CD14-positive monocyte (primary cell): ENCODE results near the gene LZTS2. TPM values are rescaled to one million over a fixed set of nuclear protein-coding genes. Genes with fewer than 3 reads are reported as not detected.

Experiments used
- DNase-seq, 3 donors: peaks; one replicate each; pipeline ENCODE4 v3.0.0-alpha.2; 2011 to 2022
- H2AFZ ChIP-seq: 2 replicates; pipeline ENCODE4 v1.6.0; 2012; ENCODE audit warnings: mild to moderate bottlenecking, low read depth, low read length, inconsistent platforms; ENCODE audit not compliant: insufficient read depth, poor library complexity, severe bottlenecking
- H3K27ac ChIP-seq, 2 donors: 1 replicate in 1 of 2; 2 replicates in 1 of 2; pipeline ENCODE4 v1.5.1; 2012 to 2013; ENCODE audit warnings: low read length in 2 of 2, control low read depth in 1 of 2, inconsistent platforms in 1 of 2, low read depth in 1 of 2, mild to moderate bottlenecking in 1 of 2
- H3K27me3 ChIP-seq, 2 donors: one replicate each; pipeline versions ENCODE4 v1.6.0 to v1.6.1; 2011 to 2013; ENCODE audit warnings: low read length in 2 of 2; ENCODE audit not compliant: control insufficient read depth in 2 of 2, insufficient read depth in 2 of 2
- H3K36me3 ChIP-seq, 2 donors: replicated peaks in 1 of 2; 1 replicate in 1 of 2; 2 replicates in 1 of 2; pipeline versions ENCODE4 v1.5.1 to v1.6.1; 2012 to 2013; ENCODE audit warnings: low read length in 2 of 2, control low read depth in 1 of 2, inconsistent platforms in 1 of 2, mild to moderate bottlenecking in 1 of 2; ENCODE audit not compliant: insufficient read depth in 2 of 2, control insufficient read depth in 1 of 2
- H3K4me1 ChIP-seq, 2 donors: 1 replicate in 1 of 2; 2 replicates in 1 of 2; pipeline versions ENCODE4 v1.5.1 to v1.6.1; 2012 to 2013; ENCODE audit warnings: low read length in 2 of 2, control low read depth in 1 of 2, inconsistent platforms in 1 of 2, mild to moderate bottlenecking in 1 of 2, moderate library complexity in 1 of 2; ENCODE audit not compliant: insufficient read depth in 2 of 2, control insufficient read depth in 1 of 2
- H3K4me2 ChIP-seq: replicated peaks from 2 replicates; pipeline ENCODE3; 2012; ENCODE audit warnings: low read length, moderate library complexity, mild to moderate bottlenecking; ENCODE audit not compliant: poor library complexity, severe bottlenecking; ENCODE audit errors: extremely low read depth
- H3K4me3 ChIP-seq, 3 experiments: fragments of 200-600 bp in 1 of 3; sonication (generic) in 1 of 3; replicated peaks in 1 of 3; 1 replicate in 2 of 3; 2 replicates in 1 of 3; pipeline ENCODE4 v1.5.1; 2011 to 2013; ENCODE audit warnings: low read length in 3 of 3, mild to moderate bottlenecking in 3 of 3, control low read depth in 2 of 3, low read depth in 2 of 3, inconsistent platforms in 1 of 3, moderate library complexity in 1 of 3
- H3K79me2 ChIP-seq: 2 replicates; pipeline ENCODE4 v1.6.0; 2012; ENCODE audit warnings: mild to moderate bottlenecking, control low read depth, inconsistent platforms, low read length, moderate library complexity; ENCODE audit not compliant: insufficient read depth
- H3K9ac ChIP-seq: 2 replicates; pipeline ENCODE4 v1.6.0; 2017; ENCODE audit warnings: low read length, mild to moderate bottlenecking; ENCODE audit not compliant: insufficient read depth, poor library complexity, severe bottlenecking
- H3K9me3 ChIP-seq, 2 donors: replicated peaks in 1 of 2; 1 replicate in 1 of 2; 2 replicates in 1 of 2; pipeline versions ENCODE4 v1.5.1 to v1.6.1; 2012 to 2013; ENCODE audit warnings: low read length in 2 of 2, control low read depth in 1 of 2; ENCODE audit not compliant: control insufficient read depth in 1 of 2, insufficient read depth in 1 of 2
- H4K20me1 ChIP-seq: 2 replicates; pipeline ENCODE4 v1.6.0; 2012; ENCODE audit warnings: mild to moderate bottlenecking, low read length, control low read depth, moderate library complexity; ENCODE audit not compliant: insufficient read depth
- H3K27ac Mint-ChIP-seq, 7 donors: one replicate each; pipeline ENCODE4 v1.8.0; 2020; ENCODE audit warnings: mild to moderate bottlenecking in 7 of 7, mixed read lengths in 7 of 7, moderate library complexity in 6 of 7, inconsistent platforms in 2 of 7
- H3K27me3 Mint-ChIP-seq, 3 donors: one replicate each; pipeline ENCODE4 v1.8.0; 2021 to 2022; ENCODE audit warnings: low read depth in 3 of 3, mild to moderate bottlenecking in 3 of 3, mixed read lengths in 3 of 3, moderate library complexity in 3 of 3, inconsistent platforms in 1 of 3
- H3K36me3 Mint-ChIP-seq, 2 donors: one replicate each; pipeline ENCODE4 v1.8.0; 2020; ENCODE audit warnings: mixed read lengths in 2 of 2, inconsistent platforms in 1 of 2, mild to moderate bottlenecking in 1 of 2
- H3K4me1 Mint-ChIP-seq: one replicate; pipeline ENCODE4 v1.8.0; 2020; ENCODE audit warnings: mild to moderate bottlenecking, mixed read lengths
- H3K4me3 Mint-ChIP-seq, 2 donors: one replicate each; pipeline ENCODE4 v1.8.0; 2020; ENCODE audit warnings: mild to moderate bottlenecking in 2 of 2, mixed read lengths in 2 of 2, moderate library complexity in 1 of 2
- H3K9me3 Mint-ChIP-seq, 7 donors: one replicate each; pipeline ENCODE4 v1.8.0; 2020 to 2022; ENCODE audit warnings: mixed read lengths in 7 of 7, mild to moderate bottlenecking in 6 of 7, moderate library complexity in 6 of 7, inconsistent platforms in 2 of 7
- CTCF ChIP-seq: fragments of 200-600 bp; IDR thresholded peaks from one replicate; pipeline ENCODE4 v1.8.0; 2022; ENCODE audit warnings: antibody characterized with exemption, mild to moderate bottlenecking
- WGBS: methylation state at CpG from one replicate; pipeline ENCODE4 v1.1.5; 2013; ENCODE audit warnings: missing lambda C conversion rate; ENCODE audit not compliant: insufficient coverage; 5-methylcytosine and 5-hydroxymethylcytosine counted together
- intact Hi-C, 2 donors: fragments of 100-400 bp; cut with micrococcal nuclease; formaldehyde crosslinking; loops; one replicate each; pipeline versions ENCODE4 v1.15.0 to v1.15.1; 2023
- polyA plus RNA-seq, 3 donors: library from polyadenylated mRNA; depleted of rRNA in 1 of 3; unstranded in 2 of 3; stranded (reverse) in 1 of 3; fragments of 300-500 nt in 2 of 3; fragments of >200 nt in 1 of 3; fragmentation: Illumina TruSeq in 2 of 3; gene quantifications; 1 replicate in 2 of 3; 2 replicates in 1 of 3; pipeline ENCODE4 v1.2.3, GENCODE V29; 2012 to 2021

LZTS2 gene
- polyA plus RNA-seq, 3 donors: 2.8 to 9.2 (median 3.3) TPM

- Mint-ChIP-seq H3K4me3 (no peak overlapping the region), H3K4me1 (peaks cover 19% of the 10 kb centered on the region), H3K27me3 (peaks cover 0 to 2% (median 2%) of the 10 kb centered on the region in 3 donors), H3K36me3 (peaks cover 44 to 46% of the 10 kb centered on the region in 2 donors), H3K9me3 (peaks cover 0 to 6% (median 3%) of the 10 kb centered on the region in 7 donors), H3K27ac (no peak overlapping the region)
- TF ChIP-seq CTCF: no peak
- intact Hi-C loops: loop anchor here in 1 of 2 donors (10.0 kb wide), 1 partner anchor 68 kb away; the partner anchor contains the start of gene SLF2
- Histone ChIP-seq H3K79me2 (peaks cover 18% of the 10 kb centered on the region), H3K36me3 (peaks cover 13 to 54% of the 10 kb centered on the region in 2 donors), H3K27me3 (no peaks in the 10 kb centered on the region), H2AFZ (no peak overlapping the region), H3K4me3 (no peak overlapping the region), H3K9ac (no peak overlapping the region), H3K27ac (no peak overlapping the region), H3K4me2 (no peak overlapping the region), H4K20me1 (no peaks in the 10 kb centered on the region), H3K4me1 (peaks cover 16 to 20% of the 10 kb centered on the region in 2 donors), H3K9me3 (no peaks in the 10 kb centered on the region)
- no peak for DNase-seq
- WGBS: 98% methylated on average over 21 of the region's 24 CpGs
Observed at GRCh38 chr10:100982916-100983830, 16.4 kb upstream of the LZTS2 start.

- peaks cover 40 to 43% of the 10 kb centered on the region in 2 donors for H3K36me3 Mint-ChIP-seq
- WGBS: 91% methylated on average over 8 of the region's 13 CpGs
- Histone ChIP-seq H3K4me1 (peaks cover 16 to 24% of the 10 kb centered on the region in 2 donors), H3K9me3 (no peaks in the 10 kb centered on the region), H3K4me2 (no peak overlapping the region), H3K79me2 (peaks cover 26% of the 10 kb centered on the region), H2AFZ (no peak overlapping the region), H3K4me3 (no peak overlapping the region), H3K27me3 (no peaks in the 10 kb centered on the region), H4K20me1 (no peaks in the 10 kb centered on the region), H3K36me3 (peaks cover 13 to 54% of the 10 kb centered on the region in 2 donors), H3K9ac (no peak overlapping the region), H3K27ac (no peak overlapping the region)
- intact Hi-C loops: loop anchor here in 1 of 2 donors (10.0 kb wide), 1 partner anchor 69 kb away; the partner anchor contains the start of gene SLF2
- no peak overlapping the region for H3K4me3 Mint-ChIP-seq
- no peak for DNase-seq
- no peak for TF ChIP-seq CTCF
- peak overlapping the region in 1 of 7 donors; percentile 43 for H3K27ac Mint-ChIP-seq
- peaks cover 0 to 2% (median 0%) of the 10 kb centered on the region in 3 donors for H3K27me3 Mint-ChIP-seq
- peaks cover 0 to 6% (median 4%) of the 10 kb centered on the region in 7 donors for H3K9me3 Mint-ChIP-seq
- H3K4me1 Mint-ChIP-seq: peaks cover 24% of the 10 kb centered on the region
Observed at GRCh38 chr10:100983868-100984671, 15.5 kb upstream of the LZTS2 start.
